ENCODE measurements around the gene POLN.

POLN gene

DNA sequence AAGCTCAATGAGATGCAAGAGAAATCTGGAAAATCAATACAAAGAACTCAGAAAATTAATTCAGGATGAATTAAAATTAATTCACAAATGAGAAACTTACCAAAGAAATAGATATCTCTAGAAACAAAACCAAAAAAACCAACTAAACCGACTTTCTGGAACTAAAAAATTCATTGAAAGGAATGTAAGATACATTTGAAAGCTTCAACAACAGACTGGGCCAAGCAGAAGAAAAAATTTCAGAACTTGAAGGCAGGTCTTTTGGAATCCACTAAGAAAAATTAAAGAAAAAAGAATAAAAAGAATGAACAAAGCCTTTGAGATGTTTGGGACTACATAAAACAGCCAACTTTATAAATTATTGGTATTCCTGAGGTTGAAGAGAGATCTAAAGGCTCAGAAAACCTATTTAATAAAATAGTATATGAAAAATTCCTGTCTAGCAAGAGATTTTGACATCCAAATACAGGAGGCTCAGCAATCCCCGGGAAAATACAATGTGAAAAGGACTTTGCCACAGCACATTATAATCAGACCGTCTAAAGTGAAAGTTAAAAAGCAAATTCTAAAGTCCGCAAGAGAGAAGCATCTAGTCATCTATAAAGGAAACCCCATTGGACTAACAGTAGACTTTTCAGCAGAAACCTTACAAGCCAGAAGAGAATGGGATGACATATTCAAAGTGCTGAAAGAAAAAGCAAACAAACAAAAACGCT is 138.6 kb downstream of the POLN start:
- no peak for DNase-seq

DNA sequence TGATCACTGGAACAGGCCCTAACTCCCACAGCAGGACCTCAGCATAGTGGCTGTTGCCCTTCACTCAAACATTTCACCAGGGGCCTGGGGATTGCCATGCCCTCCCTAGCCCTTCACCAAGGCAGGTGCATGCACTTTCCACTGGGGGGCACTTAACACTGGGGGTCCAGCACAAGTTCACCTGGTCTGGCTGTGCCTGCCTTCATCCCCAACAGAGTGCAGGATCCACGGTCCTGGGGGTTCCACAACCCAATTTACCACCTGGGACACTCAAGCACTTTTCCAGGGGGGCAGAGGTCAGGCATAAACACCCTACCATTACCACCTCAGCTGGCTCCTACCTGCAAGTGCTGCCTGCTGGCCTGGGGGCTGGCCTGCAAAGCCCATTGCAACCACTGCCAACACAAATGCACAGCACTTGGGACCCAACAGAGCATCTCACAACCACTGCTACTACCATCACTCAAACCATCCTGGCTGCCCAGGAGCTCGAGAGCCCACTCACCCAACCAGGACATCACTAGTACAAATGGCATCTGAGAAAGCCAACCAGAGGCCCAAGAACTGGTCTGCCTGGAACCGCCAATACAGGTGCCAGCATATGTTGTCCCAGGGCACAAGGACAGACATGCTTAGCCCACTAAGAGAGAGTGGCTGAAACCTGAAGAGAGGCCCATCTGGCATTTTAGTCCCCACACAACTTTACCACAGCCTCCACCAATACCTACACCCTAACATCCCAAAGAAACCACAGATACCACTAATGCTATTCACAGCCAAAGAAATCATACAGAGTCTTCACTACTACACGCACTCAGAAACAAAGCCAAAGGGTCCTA is 139.7 kb downstream of the POLN start:
- DNase-seq = no peak

GRCh38 chr4:2101346-2102044 is 140.4 kb downstream of the POLN start:
- DNase-seq = no peak

DNA sequence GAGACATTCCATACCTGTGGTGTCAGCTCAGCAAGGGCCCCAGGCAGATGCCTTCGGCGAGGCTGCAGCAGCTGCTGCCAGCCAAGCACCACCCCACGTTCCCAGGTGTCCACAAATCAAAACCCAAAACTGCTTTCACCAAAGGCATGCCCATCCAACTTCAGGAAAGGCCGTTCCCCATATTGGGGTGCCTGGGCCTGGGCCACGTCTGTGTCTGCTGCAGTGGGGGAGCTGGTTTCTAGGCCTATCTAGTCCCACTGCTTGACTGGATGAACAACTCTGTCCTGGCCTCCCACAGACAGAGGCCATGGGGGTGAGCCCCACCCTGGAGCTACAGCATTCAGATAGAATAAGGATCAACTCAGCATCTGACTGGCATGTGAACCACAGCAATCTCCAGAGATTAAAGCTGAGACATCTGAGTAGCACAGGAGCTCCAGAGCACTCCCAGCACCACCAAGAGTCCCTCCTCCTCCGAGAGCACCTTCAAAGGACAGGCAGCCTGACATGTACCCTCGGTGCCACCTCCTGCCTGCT is 145.8 kb downstream of the POLN start:
- DNase-seq = no peak

DNA sequence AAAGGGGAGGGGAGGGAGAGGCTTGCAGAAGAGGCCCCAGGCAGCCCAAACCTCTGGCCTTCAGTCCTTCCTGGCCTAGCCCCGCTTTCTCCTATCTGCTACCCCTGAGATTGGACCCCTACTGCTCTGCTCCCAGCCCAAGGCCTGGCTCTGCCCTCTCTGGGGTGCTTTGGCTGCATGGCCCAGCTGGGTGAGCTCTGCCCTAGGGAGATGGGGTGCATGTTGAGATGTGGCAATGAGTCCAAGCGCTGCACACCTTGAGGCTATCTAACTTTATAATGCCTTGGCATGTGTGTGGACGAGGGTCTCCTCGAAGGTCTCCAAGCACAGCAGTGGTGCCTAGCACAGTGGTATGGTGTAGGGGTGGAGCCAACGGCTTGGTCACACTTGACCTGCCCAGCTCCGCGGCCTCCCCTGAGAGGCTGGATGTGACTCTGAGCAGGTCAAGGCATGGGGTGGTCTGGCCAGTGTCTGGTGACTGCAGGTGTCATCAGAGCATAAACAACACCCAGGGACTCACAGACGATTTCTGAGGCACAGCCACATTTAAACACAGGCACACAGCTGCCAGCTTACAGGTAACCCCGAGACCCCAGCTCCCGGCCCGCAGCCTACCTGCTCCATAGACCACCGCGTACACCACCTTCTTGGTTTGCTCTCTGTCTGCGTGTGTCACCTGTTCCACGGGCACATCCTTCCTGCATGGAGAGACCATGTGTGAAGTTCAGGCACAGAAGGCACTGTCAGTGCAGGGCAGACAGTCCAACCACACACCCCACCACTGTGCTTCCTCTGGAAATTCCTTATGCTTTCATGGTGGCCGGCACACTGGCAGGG is 146.5 kb downstream of the POLN start:
- no peak for DNase-seq

DNA sequence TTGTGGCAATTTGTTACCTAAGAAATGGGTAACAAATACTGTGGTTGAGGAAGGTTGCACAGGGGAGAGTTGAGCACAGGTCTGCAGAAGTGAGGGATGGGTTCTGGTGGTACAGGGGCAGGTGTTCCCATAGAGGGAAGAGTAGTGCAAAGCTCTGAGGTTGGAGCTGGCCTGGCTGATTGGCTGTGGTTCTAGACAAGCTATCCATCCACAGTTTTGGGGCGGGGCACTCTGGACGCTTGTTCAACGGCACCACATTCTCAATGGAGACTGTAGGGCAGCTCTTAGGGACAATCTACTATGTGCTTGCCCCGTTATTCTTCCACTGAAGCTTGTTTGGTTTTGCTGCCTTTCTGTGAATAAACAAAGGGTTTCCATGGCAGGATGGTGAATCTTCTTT is 147.4 kb downstream of the POLN start:
- no peak for DNase-seq

GRCh38 chr4:2093265-2093664 is 148.7 kb downstream of the POLN start:
- no peak for DNase-seq

DNA sequence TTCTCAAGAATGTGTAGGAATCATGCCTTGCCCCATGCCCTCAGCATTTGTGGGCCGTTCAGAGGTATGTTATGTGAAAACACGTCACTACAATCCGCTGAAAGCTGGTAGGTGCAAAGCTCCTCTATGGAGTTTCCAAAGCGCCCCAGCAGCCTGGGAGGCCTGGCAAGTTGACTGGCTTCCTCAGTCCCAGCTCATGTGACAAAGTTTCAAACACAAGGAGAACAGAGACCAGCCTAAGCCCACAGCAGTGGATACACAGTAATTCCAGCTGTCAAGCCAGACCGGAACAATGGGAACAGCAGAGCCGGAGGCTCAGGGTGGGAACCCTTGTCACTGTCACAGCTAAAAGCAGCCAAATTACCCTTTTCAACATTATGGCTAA is 149.3 kb downstream of the POLN start:
- DNase-seq = no peak

GRCh38 chr4:2091990-2092668 is 149.8 kb downstream of the POLN start:
- no peak for DNase-seq

GRCh38 chr4:2090642-2091041 is 151.3 kb downstream of the POLN start:
- DNase-seq = no peak

DNA sequence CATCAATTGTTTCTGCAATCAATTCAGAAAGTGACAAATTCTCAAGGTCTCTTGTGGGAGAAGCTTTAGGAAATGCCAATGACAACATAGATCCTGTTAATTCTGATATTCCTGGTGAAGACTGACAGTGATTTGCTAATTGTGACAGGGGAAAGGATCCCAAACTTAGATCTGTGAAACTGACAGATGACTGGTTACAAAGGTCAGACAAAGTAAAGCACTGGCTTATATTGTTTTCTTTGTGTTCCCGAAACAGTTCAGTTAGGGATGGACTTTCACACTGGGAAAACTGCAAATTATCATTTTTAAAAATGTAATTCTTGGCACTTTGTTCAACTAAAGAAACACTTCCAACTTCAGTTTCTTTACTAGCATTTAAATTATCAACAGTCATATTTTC is 152.7 kb downstream of the POLN start:
- DNase-seq = no peak

DNA sequence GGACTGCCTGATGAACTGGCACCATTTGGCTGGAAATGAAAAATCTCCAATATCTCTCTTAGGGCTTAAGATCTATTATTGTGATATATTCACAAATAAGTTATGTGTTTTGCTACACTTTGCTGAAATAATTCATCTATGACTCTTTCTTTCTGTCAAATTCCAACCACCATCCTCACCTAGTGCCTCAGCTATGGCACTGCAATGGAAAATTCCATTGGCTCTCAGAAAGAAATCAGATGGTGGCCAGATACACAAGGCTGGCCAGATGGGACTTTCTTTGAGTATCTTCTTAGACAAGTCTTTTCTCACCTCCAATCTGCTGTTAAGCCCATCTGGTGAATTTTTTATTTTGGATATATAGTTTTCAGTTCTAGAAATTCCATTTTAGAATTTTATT is 154.8 kb downstream of the POLN start:
- DNase-seq = no peak

DNA sequence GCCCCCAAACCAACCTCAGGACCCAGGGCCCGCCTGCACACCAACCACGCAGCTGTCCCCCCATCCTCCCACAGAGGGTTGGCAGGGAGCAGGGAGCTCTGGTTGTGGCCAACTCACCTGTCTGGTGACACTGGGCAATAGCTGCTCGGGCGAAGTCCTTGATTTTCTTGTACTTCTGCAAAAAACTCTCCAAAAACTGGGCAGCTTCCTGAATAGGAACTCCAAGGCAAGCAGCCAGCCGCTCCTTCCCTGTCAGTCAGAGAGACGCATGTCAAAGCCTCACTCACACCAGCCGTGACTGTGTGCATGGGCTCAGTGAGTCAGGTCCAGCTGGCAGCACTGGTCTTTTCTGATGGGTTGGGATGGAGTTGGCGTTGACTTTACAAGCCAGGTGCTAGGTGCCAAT is 156.4 kb downstream of the POLN start:
- no peak for DNase-seq

DNA sequence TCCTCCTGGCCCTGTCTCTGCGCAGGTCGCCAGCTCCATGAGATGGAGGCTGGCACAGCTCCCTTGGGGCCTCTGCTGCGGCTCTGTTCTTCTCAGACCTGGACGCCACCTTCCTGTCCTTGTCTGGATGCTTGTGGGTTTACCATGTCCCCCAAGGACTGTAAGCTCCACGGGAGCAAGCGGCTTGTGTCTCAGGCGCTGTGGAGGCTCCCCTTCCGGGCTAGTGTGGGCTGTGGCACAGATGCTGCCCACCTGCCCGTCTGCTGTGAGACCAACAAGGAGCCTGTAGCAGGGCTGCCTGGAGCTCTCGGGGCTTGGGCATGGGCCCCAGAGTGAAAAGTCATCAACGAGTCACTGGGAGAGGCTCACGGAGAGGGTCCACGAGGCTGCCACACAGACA is 157.6 kb downstream of the POLN start:
- no peak for DNase-seq

GRCh38 chr4:2083826-2084160 is 158.1 kb downstream of the POLN start:
- DNase-seq = no peak

GRCh38 chr4:2083116-2083825 is 158.7 kb downstream of the POLN start:
- DNase-seq = no peak

DNA sequence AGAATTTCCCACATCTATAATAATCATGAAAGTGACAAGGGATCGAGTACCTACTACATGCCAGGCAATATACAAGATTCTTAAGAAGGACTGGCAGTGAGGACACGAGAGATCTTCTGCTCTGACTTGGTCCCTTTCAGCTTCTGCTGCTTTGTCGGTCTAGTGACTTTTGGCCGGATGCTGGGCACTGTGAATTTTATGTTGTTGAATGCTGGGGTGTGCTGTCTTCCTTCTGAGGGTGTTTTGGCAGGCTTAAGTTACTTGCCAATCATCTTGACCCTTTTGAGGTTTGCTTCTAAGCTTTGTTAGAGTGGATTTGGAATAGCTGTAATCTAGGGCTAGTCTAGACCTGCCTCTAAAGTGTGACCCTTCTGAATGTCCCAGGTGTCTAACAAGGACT is 159.3 kb downstream of the POLN start:
- no peak for DNase-seq

GRCh38 chr4:2082118-2082517 is 159.8 kb downstream of the POLN start:
- no peak for DNase-seq

DNA sequence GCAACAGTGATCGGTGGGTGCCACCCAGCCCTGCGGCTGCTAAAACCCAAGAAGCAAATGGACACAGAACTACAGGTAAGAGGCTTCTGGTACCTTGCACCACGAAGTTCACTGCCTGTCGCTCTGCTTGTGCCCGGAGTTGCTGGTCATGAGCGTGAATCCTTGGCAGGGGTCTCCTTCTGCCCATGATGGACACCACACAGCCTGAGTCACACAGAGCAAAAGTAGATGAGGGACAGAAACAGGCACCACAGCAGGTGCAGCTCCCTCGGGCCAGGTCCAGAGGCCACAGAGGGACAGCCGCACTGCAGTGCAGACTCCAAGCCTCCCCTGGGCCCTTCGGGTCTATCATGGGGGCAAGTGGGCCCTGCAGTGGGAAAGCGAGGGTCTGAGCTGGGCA is 160.4 kb downstream of the POLN start:
- DNase-seq = no peak

- no peak for DNase-seq
Measured at GRCh38 chr4:2080429-2081300, 161.3 kb downstream of the POLN start.

- DNase-seq = no peak
Measured at GRCh38 chr4:2079926-2080325, 162.0 kb downstream of the POLN start.

Data from NCI-H748 treated with DMSO at 0.1 percent for 48 hours (cell line).